HCT116 (cell line): ENCODE data around the gene IFITM5. TPM values are rescaled to one million over a fixed set of nuclear protein-coding genes. Genes with fewer than 3 reads are reported as not detected.

Source experiments
- ATAC-seq: fragments of 200-7000 bp; cut with Tn5 transposase; 2 replicates; pipeline ENCODE4 v1.9.1; 2020; ENCODE audit warnings: mild to moderate bottlenecking, moderate library complexity
- BruUV-seq: library from RNA; stranded (reverse); fragments of 400-500 nt; replicated peaks from 2 replicates; lab custom pipeline; 2021; lab: Mats Ljungman, UMichigan
- CTCF ChIA-PET: fragments of 300-600 bp; sonication (Branson Sonifier 250); formaldehyde crosslinking; loops from one replicate; lab custom pipeline; 2021; ENCODE audit warnings: antibody characterized with exemption; lab: Charles Lee
- POLR2A ChIA-PET: fragments of 300-600, 350-600 bp; sonication (Branson Sonifier 250); formaldehyde crosslinking; loops from one replicate; lab custom pipeline; 2021; ENCODE audit warnings: antibody characterized with exemption; lab: Charles Lee
- RAD21 ChIA-PET, 2 experiments: fragments of 300-600 bp; sonication (Branson Sonifier 250); formaldehyde crosslinking; loops; one replicate each; lab custom pipeline; 2023; ENCODE audit warnings: low total read pairs in 2 of 2; ENCODE audit not compliant: uncharacterized antibody in 2 of 2, unreplicated experiment in 2 of 2, low non-redundant PET in 1 of 2; lab: Charles Lee
- DNase-seq: peaks from one replicate; pipeline ENCODE4 v3.0.0-alpha.2; 2010; ENCODE audit warnings: low read depth, low spot score
- H2AFZ ChIP-seq: fragments of 200-600 bp; shearing (Covaris generic), sonication (generic); 2 replicates; pipeline ENCODE4 v1.6.1; 2017; ENCODE audit warnings: low read depth, mixed run types, mixed read lengths, antibody characterized with exemption, low read length; ENCODE audit not compliant: poor library complexity, severe bottlenecking
- H3K27ac ChIP-seq: 2 replicates; pipeline ENCODE4 v1.5.1; 2012; ENCODE audit warnings: low read depth, low read length
- H3K27me3 ChIP-seq: fragments of 200-600 bp; sonication (generic); 2 replicates; pipeline ENCODE4 v1.6.1; 2016; ENCODE audit warnings: mixed run types, low read length, mixed read lengths; ENCODE audit not compliant: insufficient read depth
- H3K36me3 ChIP-seq, 2 experiments: fragments of 200-500 bp in 1 of 2; fragments of 200-600 bp in 1 of 2; sonication (Bioruptor generic) in 1 of 2; sonication (generic) in 1 of 2; 2 replicates each; pipeline versions ENCODE4 v1.5.1 to v1.6.1; 2014 to 2016; ENCODE audit warnings: low read length in 2 of 2, inconsistent platforms in 1 of 2, mixed read lengths in 1 of 2, mixed run types in 1 of 2; ENCODE audit not compliant: insufficient read depth in 2 of 2, control insufficient read depth in 1 of 2
- H3K4me1 ChIP-seq, 2 experiments: fragments of 200-600 bp in 1 of 2; sonication (generic) in 1 of 2; 2 replicates each; pipeline versions ENCODE4 v1.5.1 to v1.6.1; 2012 to 2017; ENCODE audit warnings: low read length in 2 of 2, inconsistent platforms in 1 of 2, mild to moderate bottlenecking in 1 of 2, mixed read lengths in 1 of 2, mixed run types in 1 of 2, moderate library complexity in 1 of 2; ENCODE audit not compliant: insufficient read depth in 2 of 2, control insufficient read depth in 1 of 2
- H3K4me2 ChIP-seq: fragments of 200-600 bp; sonication (generic); 2 replicates; pipeline ENCODE4 v1.6.1; 2017; ENCODE audit warnings: mixed run types, low read length, mixed read lengths
- H3K4me3 ChIP-seq, 2 experiments: fragments of 200-600 bp in 1 of 2; sonication (generic) in 1 of 2; replicated peaks in 1 of 2; 2 replicates each; pipeline ENCODE4 v1.5.1; 2011 to 2016; ENCODE audit warnings: low read length in 2 of 2, control low read depth in 1 of 2, low read depth in 1 of 2, mild to moderate bottlenecking in 1 of 2, mixed read lengths in 1 of 2, mixed run types in 1 of 2
- H3K79me2 ChIP-seq: fragments of 200-600 bp; sonication (generic); 2 replicates; pipeline ENCODE4 v1.6.1; 2017; ENCODE audit warnings: mild to moderate bottlenecking, mixed run types, low read length, moderate library complexity, mixed read lengths; ENCODE audit not compliant: insufficient read depth
- H3K9ac ChIP-seq: fragments of 200-600 bp; sonication (generic); 2 replicates; pipeline ENCODE4 v1.6.1; 2016; ENCODE audit warnings: low read length, mixed read lengths
- H3K9me2 ChIP-seq: fragments of 200-600 bp; sonication (generic), shearing (Covaris generic); 2 replicates; pipeline ENCODE4 v1.6.1; 2017; ENCODE audit warnings: mixed run types, mild to moderate bottlenecking, moderate library complexity; ENCODE audit not compliant: insufficient read depth
- H3K9me3 ChIP-seq, 2 experiments: fragments of 200-500 bp in 1 of 2; fragments of 200-600 bp in 1 of 2; sonication (Bioruptor generic) in 1 of 2; sonication (generic) in 1 of 2; 2 replicates each; pipeline ENCODE4 v1.6.1; 2014 to 2017; ENCODE audit warnings: low read length in 2 of 2, mixed read lengths in 2 of 2, inconsistent platforms in 1 of 2, low read depth in 1 of 2, mild to moderate bottlenecking in 1 of 2, mixed run types in 1 of 2, moderate library complexity in 1 of 2; ENCODE audit not compliant: control insufficient read depth in 1 of 2, insufficient read depth in 1 of 2
- H4K20me1 ChIP-seq: fragments of 200-600 bp; sonication (generic), shearing (Covaris generic); 2 replicates; pipeline ENCODE4 v1.6.1; 2017; ENCODE audit warnings: mixed run types, mild to moderate bottlenecking, moderate library complexity; ENCODE audit not compliant: insufficient read depth
- CEBPB ChIP-seq: IDR thresholded peaks from 2 replicates; pipeline ENCODE4 v1.6.1; 2012; ENCODE audit warnings: low read depth
- ELF1 ChIP-seq: IDR thresholded peaks from 2 replicates; pipeline ENCODE4 v1.6.1; 2012; ENCODE audit warnings: low read depth, borderline replicate concordance
- EZH2phosphoT487 ChIP-seq: fragments of 200-600 bp; IDR thresholded peaks from 2 replicates; pipeline ENCODE4 v1.6.1; 2018; ENCODE audit warnings: antibody characterized with exemption, borderline replicate concordance
- JUND ChIP-seq: IDR thresholded peaks from 2 replicates; pipeline ENCODE4 v1.6.1; 2012
- MAX ChIP-seq: IDR thresholded peaks from 2 replicates; pipeline ENCODE4 v1.6.1; 2012
- SIN3A ChIP-seq: IDR thresholded peaks from 2 replicates; pipeline ENCODE4 v1.6.1; 2012; ENCODE audit warnings: low read depth
- YY1 ChIP-seq: IDR thresholded peaks from 2 replicates; pipeline ENCODE4 v1.6.1; 2011; ENCODE audit warnings: low read length, low read depth, moderate library complexity, mild to moderate bottlenecking; ENCODE audit not compliant: insufficient replicate concordance; ENCODE audit errors: extremely low read depth
- ZBTB33 ChIP-seq: IDR thresholded peaks from 2 replicates; pipeline ENCODE4 v1.6.1; 2011; ENCODE audit warnings: mild to moderate bottlenecking, low read length, moderate library complexity; ENCODE audit not compliant: insufficient replicate concordance; ENCODE audit errors: extremely low read depth
- intact Hi-C: fragments of 100-400 bp; cut with micrococcal nuclease; formaldehyde crosslinking; loops from 2 replicates; pipeline ENCODE4 v1.10.0; 2022
- total RNA-seq: library from RNA; stranded (reverse); gene quantifications from one replicate; pipeline ENCODE4 v1.2.1, GENCODE V29; 2021; ENCODE audit not compliant: unreplicated experiment

Gene IFITM5
- total RNA-seq, 1 experiment from 2014 or later, result not detected

GRCh38 chr11:278001-278951 lies 21.1 kb downstream of the IFITM5 start, which contains the start of gene NLRP6:
Gene NLRP6, plus strand, starts transcription at chr11:278407. Its CDS starts 163 bp downstream, at chr11:278570.
- peaks cover 0 to 3% of the 10 kb centered on the region in 2 experiments; a peak in 1 of 4 replicates for H3K4me1 ChIP-seq
- no peak within 1 kb of the TSS for H2AFZ ChIP-seq
- no peak within 1 kb of the TSS for H3K4me3 ChIP-seq
- CTCF ChIA-PET, result no interaction called here
- no peak for ATAC-seq
- TF ChIP-seq CEBPB, result no peak
- TF ChIP-seq ELF1, result no peak
- no peak for TF ChIP-seq SIN3A
- TF ChIP-seq JUND, result no peak
- no peak for TF ChIP-seq ZBTB33
- TF ChIP-seq YY1, result no peak
- TF ChIP-seq MAX, result no peak
- TF ChIP-seq EZH2phosphoT487, result no peak
- TF ChIP-seq, all 23 proteins: peak for 0
- Histone ChIP-seq H3K9ac (no peak within 1 kb of the TSS), H3K4me2 (no peak within 1 kb of the TSS), H3K9me3 (no peaks in the 10 kb centered on the region), H3K36me3 (no peaks in the 10 kb centered on the region), H3K27me3 (no peaks in the 10 kb centered on the region), H3K79me2 (no peaks in the 10 kb centered on the region), H4K20me1 (no peaks in the 10 kb centered on the region), H3K27ac (no peak within 1 kb of the TSS; the same call in 1 of the 2 replicates), H3K9me2 (no peaks in the 10 kb centered on the region)
- BruUV-seq, result no TSS peak
- intact Hi-C loops, result no loop called here
- no peak for DNase-seq
- ChIA-PET RAD21 (no interaction called here), POLR2A (no interaction called here)
